Fibroblast of lung (primary cell): ENCODE data around the gene PRPF31. TPM values are rescaled to one million over a fixed set of nuclear protein-coding genes. Genes with fewer than 3 reads are reported as not detected.

Source experiments
- DNase-seq, 2 donors: peaks; one replicate each; pipeline versions ENCODE4 v3.0.0 to v3.0.0-alpha.2; 2010; ENCODE audit warnings: low read depth in 2 of 2
- H2AFZ ChIP-seq: 2 replicates; pipeline ENCODE4 v1.5.1; 2012; ENCODE audit warnings: low read length, control low read depth, inconsistent platforms
- H3K27ac ChIP-seq: 2 replicates; pipeline ENCODE4 v1.5.1; 2011; ENCODE audit warnings: low read length, control low read depth; ENCODE audit not compliant: insufficient read depth
- H3K27me3 ChIP-seq: 2 replicates; pipeline ENCODE4 v1.5.1; 2011; ENCODE audit warnings: mild to moderate bottlenecking, low read length; ENCODE audit not compliant: control insufficient read depth, insufficient read depth
- H3K36me3 ChIP-seq: 2 replicates; pipeline ENCODE4 v1.5.1; 2011; ENCODE audit warnings: low read length; ENCODE audit not compliant: control insufficient read depth, insufficient read depth
- H3K4me1 ChIP-seq: 2 replicates; pipeline ENCODE4 v1.5.1; 2011; ENCODE audit warnings: low read length; ENCODE audit not compliant: control insufficient read depth, insufficient read depth; ENCODE audit errors: extremely low read depth
- H3K4me2 ChIP-seq: 2 replicates; pipeline ENCODE4 v1.5.1; 2011; ENCODE audit warnings: low read length, control low read depth; ENCODE audit not compliant: insufficient read depth; ENCODE audit errors: extremely low read depth
- H3K4me3 ChIP-seq, 4 experiments: fragments of 200-600 bp in 1 of 4; sonication (generic) in 1 of 4; replicated peaks in 1 of 4; 2 replicates each; pipeline ENCODE4 v1.5.1; 2011 to 2016; ENCODE audit warnings: low read length in 4 of 4, low read depth in 3 of 4, mild to moderate bottlenecking in 3 of 4, control low read depth in 2 of 4, inconsistent platforms in 1 of 4, mixed read lengths in 1 of 4; ENCODE audit not compliant: insufficient read depth in 1 of 4; ENCODE audit errors: control extremely low read depth in 1 of 4
- H3K79me2 ChIP-seq: 2 replicates; pipeline ENCODE4 v1.5.1; 2012; ENCODE audit warnings: mild to moderate bottlenecking, low read length, inconsistent platforms; ENCODE audit not compliant: control insufficient read depth, insufficient read depth
- H3K9ac ChIP-seq: 2 replicates; pipeline ENCODE4 v1.5.1; 2011; ENCODE audit warnings: mild to moderate bottlenecking, low read length, control low read depth; ENCODE audit not compliant: insufficient read depth
- H3K9me3 ChIP-seq: 2 replicates; pipeline ENCODE4 v1.5.1; 2012; ENCODE audit warnings: low read depth, low read length; ENCODE audit not compliant: control insufficient read depth, insufficient read depth
- H4K20me1 ChIP-seq: 2 replicates; pipeline ENCODE4 v1.5.1; 2011; ENCODE audit warnings: low read length; ENCODE audit not compliant: control insufficient read depth, insufficient read depth; ENCODE audit errors: extremely low read depth
- EZH2 ChIP-seq: IDR thresholded peaks from 2 replicates; pipeline ENCODE4 v1.5.1; 2012; ENCODE audit warnings: low read length, control low read depth, mild to moderate bottlenecking; ENCODE audit errors: missing control alignments
- polyA plus RNA-seq, 2 donors: library from polyadenylated mRNA; depleted of rRNA in 1 of 2; stranded (reverse) in 1 of 2; unstranded in 1 of 2; fragments of >200 nt; gene quantifications; 2 replicates each; pipeline ENCODE4 v1.2.1, GENCODE V29; 2011 to 2012; ENCODE audit warnings: missing spikeins in 1 of 2
- total RNA-seq: library from RNA; depleted of rRNA; stranded (reverse); fragments of >200 nt; gene quantifications from 2 replicates; pipeline ENCODE4 v1.2.1, GENCODE V29; 2014
- TF ChIP-seq, protein P1 (sequence below), 2 donors: IDR thresholded peaks in 1 of 2; conservative IDR thresholded peaks in 1 of 2; 1 replicate in 1 of 2; 2 replicates in 1 of 2; pipeline ENCODE4 v1.5.1; 2011 to 2012; ENCODE audit warnings: low read length in 2 of 2, control low read depth in 1 of 2, inconsistent platforms in 1 of 2, low read depth in 1 of 2, mild to moderate bottlenecking in 1 of 2

The PRPF31 gene
- total and polyA plus RNA-seq, 2 donors (not counting 1 experiment from before 2014, with no cell fraction given), result 45.2 to 48.7 TPM

DNA sequence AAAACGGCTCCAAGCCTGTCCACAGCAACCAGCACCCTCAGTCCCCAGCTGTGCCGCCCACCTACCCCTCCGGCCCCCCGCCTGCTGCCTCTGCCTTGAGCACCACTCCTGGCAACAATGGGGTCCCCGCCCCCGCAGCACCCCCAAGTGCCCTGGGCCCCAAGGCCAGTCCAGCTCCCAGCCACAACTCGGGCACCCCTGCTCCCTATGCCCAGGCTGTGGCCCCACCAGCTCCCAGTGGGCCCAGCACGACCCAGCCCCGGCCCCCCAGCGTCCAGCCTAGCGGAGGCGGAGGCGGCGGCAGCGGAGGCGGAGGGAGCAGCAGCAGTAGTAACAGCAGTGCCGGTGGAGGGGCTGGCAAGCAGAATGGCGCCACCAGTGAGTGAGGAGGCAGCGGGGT lies 32.6 kb downstream of the PRPF31 start:
- TF ChIP-seq, protein P1, sequence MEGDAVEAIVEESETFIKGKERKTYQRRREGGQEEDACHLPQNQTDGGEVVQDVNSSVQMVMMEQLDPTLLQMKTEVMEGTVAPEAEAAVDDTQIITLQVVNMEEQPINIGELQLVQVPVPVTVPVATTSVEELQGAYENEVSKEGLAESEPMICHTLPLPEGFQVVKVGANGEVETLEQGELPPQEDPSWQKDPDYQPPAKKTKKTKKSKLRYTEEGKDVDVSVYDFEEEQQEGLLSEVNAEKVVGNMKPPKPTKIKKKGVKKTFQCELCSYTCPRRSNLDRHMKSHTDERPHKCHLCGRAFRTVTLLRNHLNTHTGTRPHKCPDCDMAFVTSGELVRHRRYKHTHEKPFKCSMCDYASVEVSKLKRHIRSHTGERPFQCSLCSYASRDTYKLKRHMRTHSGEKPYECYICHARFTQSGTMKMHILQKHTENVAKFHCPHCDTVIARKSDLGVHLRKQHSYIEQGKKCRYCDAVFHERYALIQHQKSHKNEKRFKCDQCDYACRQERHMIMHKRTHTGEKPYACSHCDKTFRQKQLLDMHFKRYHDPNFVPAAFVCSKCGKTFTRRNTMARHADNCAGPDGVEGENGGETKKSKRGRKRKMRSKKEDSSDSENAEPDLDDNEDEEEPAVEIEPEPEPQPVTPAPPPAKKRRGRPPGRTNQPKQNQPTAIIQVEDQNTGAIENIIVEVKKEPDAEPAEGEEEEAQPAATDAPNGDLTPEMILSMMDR (conservative IDR thresholded peaks at IDR 0.05 in 1 of 2, IDR thresholded peaks at IDR 0.05 in 1 of 2; ENCODE audit: low read depth in 1 of 2, low read length in 2 of 2), result no peak
- TF ChIP-seq EZH2, result no peak
- no peak overlapping the region for H3K9ac ChIP-seq
- peaks cover 2% of the 10 kb centered on the region for H3K4me1 ChIP-seq
- H2AFZ ChIP-seq, result no peak overlapping the region
- H3K36me3 ChIP-seq, result peaks cover 55% of the 10 kb centered on the region
- H3K27me3 ChIP-seq, result no peaks in the 10 kb centered on the region
- no peaks in the 10 kb centered on the region for H3K9me3 ChIP-seq
- no peak overlapping the region for H3K4me2 ChIP-seq
- no peak overlapping the region for H3K27ac ChIP-seq
- no peak overlapping the region for H3K4me3 ChIP-seq
- no peak for DNase-seq
- no peaks in the 10 kb centered on the region for H4K20me1 ChIP-seq
- no peaks in the 10 kb centered on the region for H3K79me2 ChIP-seq

DNA sequence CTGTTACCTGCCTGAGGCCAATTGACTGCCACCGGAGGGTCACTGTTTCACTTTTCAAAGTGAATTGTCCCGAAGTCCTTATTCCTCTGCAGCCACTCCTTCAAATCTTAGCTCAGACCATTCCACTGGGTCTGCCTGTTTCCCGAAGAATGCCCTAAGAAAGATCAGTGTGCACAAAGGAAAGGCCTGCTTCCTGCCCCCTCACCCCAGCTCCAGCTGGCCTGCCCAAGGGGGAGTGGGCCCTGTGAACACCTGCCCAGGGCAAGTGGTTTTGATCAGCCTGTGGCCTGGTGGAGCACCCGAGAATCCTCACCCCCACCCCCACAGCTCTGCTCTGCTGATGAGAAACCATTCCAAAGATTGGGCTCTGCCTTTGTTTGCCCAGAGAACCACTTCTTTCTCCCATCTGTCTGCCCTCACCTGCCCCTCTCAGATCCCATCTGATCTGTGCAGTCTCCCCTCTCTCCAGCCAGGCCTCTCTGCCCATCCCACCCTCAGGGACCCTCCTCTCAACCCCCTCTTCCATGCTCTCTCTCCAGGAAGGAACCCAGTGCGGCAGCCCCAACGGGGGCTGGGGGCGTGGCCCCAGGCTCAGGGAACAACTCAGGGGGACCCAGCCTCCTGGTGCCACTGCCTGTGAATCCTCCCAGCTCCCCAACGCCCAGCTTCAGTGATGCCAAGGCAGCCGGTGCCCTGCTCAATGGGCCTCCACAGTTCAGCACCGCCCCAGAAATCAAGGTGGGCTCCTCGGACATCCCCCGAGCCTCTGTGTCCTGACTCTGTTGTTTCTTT lies 33.7 kb downstream of the PRPF31 start:
- H3K79me2 ChIP-seq, result no peaks in the 10 kb centered on the region
- no peaks in the 10 kb centered on the region for H3K27me3 ChIP-seq
- H3K4me3 ChIP-seq, result no peak overlapping the region
- no peak for TF ChIP-seq EZH2
- H3K36me3 ChIP-seq, result peaks cover 55% of the 10 kb centered on the region
- peaks cover 7% of the 10 kb centered on the region for H3K4me1 ChIP-seq
- no peak overlapping the region for H3K27ac ChIP-seq
- no peak for DNase-seq
- no peaks in the 10 kb centered on the region for H3K9me3 ChIP-seq
- H3K4me2 ChIP-seq, result no peak overlapping the region
- no peak overlapping the region for H2AFZ ChIP-seq
- H3K9ac ChIP-seq, result no peak overlapping the region
- H4K20me1 ChIP-seq, result no peaks in the 10 kb centered on the region

DNA sequence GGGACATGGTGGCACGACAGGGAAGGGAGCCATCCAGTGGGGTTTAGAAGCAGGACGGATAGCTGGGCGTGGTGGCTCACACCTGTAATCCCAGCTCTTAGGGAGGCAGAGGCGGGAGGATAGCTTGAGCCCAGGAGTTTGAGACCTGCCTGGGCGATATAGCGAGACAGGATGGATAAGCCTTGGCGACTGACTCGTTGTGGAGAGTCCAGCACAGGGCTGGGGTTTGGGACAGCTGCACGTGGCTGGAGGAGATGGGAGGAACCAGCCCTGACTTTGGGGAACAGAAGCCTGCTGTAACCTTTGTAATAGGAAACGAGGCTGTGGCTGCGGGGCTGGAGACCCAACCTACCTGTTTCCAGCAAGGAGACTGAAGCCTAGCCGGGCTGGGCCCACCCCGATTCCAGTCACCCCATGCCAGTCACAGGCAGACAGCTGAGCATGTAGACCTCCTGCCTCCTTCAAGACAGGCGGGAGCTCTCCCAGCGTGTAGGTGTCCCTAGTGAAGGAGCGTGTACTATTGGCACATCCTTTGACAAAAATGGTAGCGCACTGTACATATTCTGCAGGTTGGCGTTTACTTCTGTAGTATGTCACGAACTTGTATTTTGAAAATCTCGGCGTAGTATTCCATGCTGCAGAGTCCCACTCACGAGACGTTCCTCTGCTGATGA lies 35.9 kb downstream of the PRPF31 start:
- peaks cover 54% of the 10 kb centered on the region for H3K36me3 ChIP-seq
- H3K79me2 ChIP-seq, result no peaks in the 10 kb centered on the region
- no peak for TF ChIP-seq EZH2
- TF ChIP-seq, protein P1 (conservative IDR thresholded peaks at IDR 0.05 in 1 of 2, IDR thresholded peaks at IDR 0.05 in 1 of 2; ENCODE audit: low read depth in 1 of 2, low read length in 2 of 2), result no peak
- DNase-seq, result no peak
- no peak overlapping the region for H3K9ac ChIP-seq
- no peaks in the 10 kb centered on the region for H4K20me1 ChIP-seq
- H3K4me2 ChIP-seq, result no peak overlapping the region
- H3K4me3 ChIP-seq, result no peak overlapping the region
- no peak overlapping the region for H2AFZ ChIP-seq
- H3K4me1 ChIP-seq, result peaks cover 9% of the 10 kb centered on the region
- no peaks in the 10 kb centered on the region for H3K27me3 ChIP-seq
- no peaks in the 10 kb centered on the region for H3K9me3 ChIP-seq
- no peak overlapping the region for H3K27ac ChIP-seq
